DOHH2 (cell line): ENCODE measurements around the gene BUD13.

Experiments used
- H3F3A ChIP-seq: fragments of 200-600 bp; sonication (generic), shearing (Covaris generic); 2 replicates; pipeline ENCODE4 v1.6.0; 2016; ENCODE audit warnings: antibody characterized with exemption, mild to moderate bottlenecking; ENCODE audit not compliant: control insufficient read depth, insufficient read depth
- H3K27ac ChIP-seq: fragments of 200-600 bp; sonication (generic); 2 replicates; pipeline ENCODE4 v1.5.1; 2014; ENCODE audit warnings: low read depth, mild to moderate bottlenecking, low read length, moderate library complexity
- H3K27me3 ChIP-seq: fragments of 200-600 bp; sonication (generic); 2 replicates; pipeline ENCODE4 v1.6.1; 2014; ENCODE audit warnings: mild to moderate bottlenecking, low read length, mixed read lengths; ENCODE audit not compliant: control insufficient read depth
- H3K36me3 ChIP-seq: fragments of 200-600 bp; sonication (generic); 2 replicates; pipeline ENCODE4 v1.6.1; 2014; ENCODE audit warnings: mild to moderate bottlenecking, low read length, moderate library complexity, mixed read lengths; ENCODE audit not compliant: control insufficient read depth
- H3K4me1 ChIP-seq: fragments of 200-600 bp; sonication (generic); 2 replicates; pipeline ENCODE4 v1.6.1; 2014; ENCODE audit warnings: mild to moderate bottlenecking, low read length, mixed read lengths; ENCODE audit not compliant: control insufficient read depth
- H3K4me2 ChIP-seq: fragments of 200-600 bp; sonication (generic); 2 replicates; pipeline ENCODE4 v1.6.0; 2014; ENCODE audit warnings: mild to moderate bottlenecking, low read length, moderate library complexity
- H3K4me3 ChIP-seq: fragments of 200-600 bp; sonication (generic); 2 replicates; pipeline ENCODE4 v1.5.1; 2014; ENCODE audit warnings: mild to moderate bottlenecking, low read length, mixed read lengths
- H3K79me2 ChIP-seq: fragments of 200-600 bp; sonication (generic); 2 replicates; pipeline ENCODE4 v1.6.1; 2014; ENCODE audit warnings: mild to moderate bottlenecking, low read length, mixed read lengths; ENCODE audit not compliant: control insufficient read depth
- H3K9me2 ChIP-seq: fragments of 200-600 bp; sonication (generic); replicated peaks from 2 replicates; pipeline ENCODE4 v1.6.1; 2014; ENCODE audit warnings: mild to moderate bottlenecking, low read length, mixed read lengths; ENCODE audit not compliant: control insufficient read depth
- H3K9me3 ChIP-seq: fragments of 200-600 bp; sonication (generic); 2 replicates; pipeline ENCODE4 v1.6.1; 2014; ENCODE audit warnings: antibody characterized with exemption, low read length, mixed read lengths; ENCODE audit not compliant: control insufficient read depth, insufficient read depth
- H4K20me1 ChIP-seq: fragments of 200-600 bp; sonication (generic); 2 replicates; pipeline ENCODE4 v1.6.0; 2014; ENCODE audit warnings: low read depth, mild to moderate bottlenecking, antibody characterized with exemption, low read length, moderate library complexity; ENCODE audit not compliant: control insufficient read depth, insufficient read depth
- EZH2phosphoT487 ChIP-seq: fragments of 200-600 bp; sonication (generic); IDR thresholded peaks from 2 replicates; pipeline ENCODE4 v1.6.1; 2017; ENCODE audit warnings: borderline replicate concordance, mild to moderate bottlenecking, antibody characterized with exemption, low read length, moderate library complexity, mixed read lengths
- TF ChIP-seq, protein P1 (sequence below): fragments of 200-600 bp; sonication (generic); IDR thresholded peaks from one replicate; pipeline ENCODE4 v1.5.1; 2014; ENCODE audit warnings: antibody characterized with exemption, mild to moderate bottlenecking, low read depth, low read length; ENCODE audit not compliant: poor library complexity, severe bottlenecking

BUD13 gene

DNA sequence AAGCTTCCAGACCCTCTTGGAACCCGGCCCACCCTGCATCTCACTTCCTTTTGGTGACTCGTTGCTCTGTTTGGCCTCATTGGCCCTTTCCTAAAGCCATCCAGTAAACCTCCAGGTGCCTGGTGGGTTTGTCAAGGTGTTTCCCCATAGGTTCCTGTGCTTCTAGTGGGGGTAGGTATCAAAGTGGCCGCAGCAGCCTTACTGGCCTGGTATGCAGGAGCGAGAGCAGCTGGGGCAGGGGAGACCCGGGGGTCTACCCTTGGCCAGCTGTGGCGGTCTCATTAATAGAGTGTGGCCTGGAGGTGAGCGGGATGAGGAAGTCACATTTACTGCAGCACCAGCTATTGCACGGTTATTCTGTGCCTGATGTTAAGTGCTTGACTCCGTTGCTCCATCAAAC, 46.3 kb upstream of the BUD13 start:
- no peak overlapping the region for H3K27ac ChIP-seq
- no peak overlapping the region for H3K4me3 ChIP-seq
- H4K20me1 ChIP-seq: no peaks in the 10 kb centered on the region
- no peaks in the 10 kb centered on the region for H3K9me3 ChIP-seq
- H3F3A ChIP-seq: no peaks in the 10 kb centered on the region
- H3K4me1 ChIP-seq: no peaks in the 10 kb centered on the region
- no peaks in the 10 kb centered on the region for H3K36me3 ChIP-seq
- H3K79me2 ChIP-seq: no peaks in the 10 kb centered on the region
- H3K4me2 ChIP-seq: no peak overlapping the region
- TF ChIP-seq, protein P1, sequence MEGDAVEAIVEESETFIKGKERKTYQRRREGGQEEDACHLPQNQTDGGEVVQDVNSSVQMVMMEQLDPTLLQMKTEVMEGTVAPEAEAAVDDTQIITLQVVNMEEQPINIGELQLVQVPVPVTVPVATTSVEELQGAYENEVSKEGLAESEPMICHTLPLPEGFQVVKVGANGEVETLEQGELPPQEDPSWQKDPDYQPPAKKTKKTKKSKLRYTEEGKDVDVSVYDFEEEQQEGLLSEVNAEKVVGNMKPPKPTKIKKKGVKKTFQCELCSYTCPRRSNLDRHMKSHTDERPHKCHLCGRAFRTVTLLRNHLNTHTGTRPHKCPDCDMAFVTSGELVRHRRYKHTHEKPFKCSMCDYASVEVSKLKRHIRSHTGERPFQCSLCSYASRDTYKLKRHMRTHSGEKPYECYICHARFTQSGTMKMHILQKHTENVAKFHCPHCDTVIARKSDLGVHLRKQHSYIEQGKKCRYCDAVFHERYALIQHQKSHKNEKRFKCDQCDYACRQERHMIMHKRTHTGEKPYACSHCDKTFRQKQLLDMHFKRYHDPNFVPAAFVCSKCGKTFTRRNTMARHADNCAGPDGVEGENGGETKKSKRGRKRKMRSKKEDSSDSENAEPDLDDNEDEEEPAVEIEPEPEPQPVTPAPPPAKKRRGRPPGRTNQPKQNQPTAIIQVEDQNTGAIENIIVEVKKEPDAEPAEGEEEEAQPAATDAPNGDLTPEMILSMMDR: no peak
- no peak for TF ChIP-seq EZH2phosphoT487
- H3K9me2 ChIP-seq: no peaks in the 10 kb centered on the region
- H3K27me3 ChIP-seq: no peaks in the 10 kb centered on the region; the same call in 1 of the 2 replicates

- no peaks in the 10 kb centered on the region for H3K36me3 ChIP-seq
Observed at GRCh38 chr11:116814502-116814901, 41.7 kb upstream of the BUD13 start.

GRCh38 chr11:116813781-116814471, 41.1 kb upstream of the BUD13 start:
- Histone ChIP-seq H3K79me2 (no peaks in the 10 kb centered on the region), H3K9me2 (no peaks in the 10 kb centered on the region), H3K9me3 (no peaks in the 10 kb centered on the region), H3K4me2 (no peak overlapping the region), H3K27ac (no peak overlapping the region), H3K27me3 (peaks cover 10% of the 10 kb centered on the region), H4K20me1 (no peaks in the 10 kb centered on the region), H3K36me3 (no peaks in the 10 kb centered on the region), H3K4me1 (no peaks in the 10 kb centered on the region), H3K4me3 (no peak overlapping the region), H3F3A (no peaks in the 10 kb centered on the region)
- TF ChIP-seq, protein P1: no peak
- no peak for TF ChIP-seq EZH2phosphoT487

More at GRCh38 chr11:116814502-116814901, 41.7 kb upstream of the BUD13 start:
- H3K9me3 ChIP-seq: no peaks in the 10 kb centered on the region
- TF ChIP-seq, protein P1: no peak
- no peak for TF ChIP-seq EZH2phosphoT487
- H3K27ac ChIP-seq: no peak overlapping the region
- no peaks in the 10 kb centered on the region for H3F3A ChIP-seq
- H3K9me2 ChIP-seq: no peaks in the 10 kb centered on the region
- H3K4me3 ChIP-seq: no peak overlapping the region
- no peaks in the 10 kb centered on the region for H3K79me2 ChIP-seq
- no peak overlapping the region for H3K4me2 ChIP-seq
- peaks cover 8% of the 10 kb centered on the region for H3K27me3 ChIP-seq
- H3K4me1 ChIP-seq: no peaks in the 10 kb centered on the region
- H4K20me1 ChIP-seq: no peaks in the 10 kb centered on the region
